WTC11 (cell line): ENCODE data around the gene CCDC77. TPM values are rescaled to one million over a fixed set of nuclear protein-coding genes. Genes with fewer than 3 reads are reported as not detected.

Source experiments
- ATAC-seq: fragments of 200-7000 bp; cut with Tn5 transposase; 2 replicates; pipeline ENCODE4 v1.10.0; 2021; ENCODE audit warnings: mild to moderate bottlenecking, moderate library complexity
- CTCF ChIA-PET: fragments of 300-600 bp; sonication (Branson Sonifier 250); formaldehyde crosslinking; loops from one replicate; lab custom pipeline; 2021; ENCODE audit warnings: antibody characterized with exemption; lab: Charles Lee
- POLR2A ChIA-PET: fragments of 350-600 bp; sonication (Branson Sonifier 250); formaldehyde crosslinking; loops from one replicate; lab custom pipeline; 2021; ENCODE audit warnings: antibody characterized with exemption; lab: Charles Lee
- DNase-seq: peaks from one replicate; pipeline ENCODE4 v3.0.0; 2021; ENCODE audit warnings: low spot score
- H3K27ac Mint-ChIP-seq: 2 replicates; pipeline ENCODE4 v1.8.0; 2021; ENCODE audit warnings: mixed read lengths
- H3K27me3 Mint-ChIP-seq: 2 replicates; pipeline ENCODE4 v1.8.0; 2021; ENCODE audit warnings: low read depth, mild to moderate bottlenecking, moderate library complexity, mixed read lengths
- H3K36me3 Mint-ChIP-seq: 2 replicates; pipeline ENCODE4 v1.8.0; 2021; ENCODE audit warnings: mixed read lengths
- H3K4me1 Mint-ChIP-seq: 2 replicates; pipeline ENCODE4 v1.8.0; 2022; ENCODE audit warnings: mixed read lengths
- H3K4me3 Mint-ChIP-seq: 2 replicates; pipeline ENCODE4 v1.8.0; 2021; ENCODE audit warnings: mild to moderate bottlenecking, moderate library complexity, mixed read lengths
- H3K9me3 Mint-ChIP-seq: 2 replicates; pipeline ENCODE4 v1.8.0; 2021; ENCODE audit warnings: mixed read lengths
- CREM ChIP-seq: sonication (generic); formaldehyde crosslinking; IDR thresholded peaks from 2 replicates; pipeline ENCODE4 v1.8.1; 2022; ENCODE audit warnings: mild to moderate bottlenecking, missing genetic modification reagents, moderate library complexity
- GABPB1 ChIP-seq: sonication (generic); formaldehyde crosslinking; IDR thresholded peaks from 2 replicates; pipeline ENCODE4 v1.8.1; 2023; ENCODE audit warnings: mild to moderate bottlenecking, missing genetic modification reagents
- JAZF1 ChIP-seq: fragments of 250-450 bp; sonication (Bioruptor Pico); IDR thresholded peaks from 2 replicates; pipeline ENCODE4 v1.9.0; 2021; ENCODE audit warnings: moderate library complexity, mild to moderate bottlenecking, inconsistent platforms
- SMAD4 ChIP-seq: sonication (generic); formaldehyde crosslinking; IDR thresholded peaks from 2 replicates; pipeline ENCODE4 v1.8.0; 2022; ENCODE audit warnings: mild to moderate bottlenecking, missing genetic modification reagents
- ZNF232 ChIP-seq: sonication (generic); formaldehyde crosslinking; IDR thresholded peaks from 2 replicates; pipeline ENCODE4 v1.8.0; 2022; ENCODE audit warnings: mild to moderate bottlenecking, missing genetic modification reagents
- ZNF317 ChIP-seq: sonication (generic); formaldehyde crosslinking; IDR thresholded peaks from 2 replicates; pipeline ENCODE4 v1.8.1; 2023; ENCODE audit warnings: low read depth, mild to moderate bottlenecking, moderate library complexity, missing genetic modification reagents, borderline replicate concordance
- total RNA-seq: library from RNA; stranded (reverse); gene quantifications from 3 replicates; pipeline ENCODE4 v1.2.3, GENCODE V29; 2021
- TF ChIP-seq, protein P1 (sequence below): sonication (generic); formaldehyde crosslinking; IDR thresholded peaks from 2 replicates; pipeline ENCODE4 v1.8.1; 2022; ENCODE audit warnings: low read depth, mild to moderate bottlenecking, moderate library complexity, missing genetic modification reagents, borderline replicate concordance
- TF ChIP-seq, protein P2 (sequence below): fragments of 200-600 bp; IDR thresholded peaks from 2 replicates; pipeline ENCODE4 v1.8.0; 2022; ENCODE audit warnings: antibody characterized with exemption
- TF ChIP-seq, protein P3 (sequence below): sonication (generic); formaldehyde crosslinking; IDR thresholded peaks from 2 replicates; pipeline ENCODE4 v1.8.1; 2023; ENCODE audit warnings: mild to moderate bottlenecking, missing genetic modification reagents
- TF ChIP-seq, protein P4 (sequence below): sonication (generic); formaldehyde crosslinking; IDR thresholded peaks from 2 replicates; pipeline ENCODE4 v1.8.0; 2023; ENCODE audit warnings: missing genetic modification reagents, mild to moderate bottlenecking, borderline replicate concordance

CCDC77 gene
- total RNA-seq, 1 experiment from 2014 or later = 24.2 TPM

DNA sequence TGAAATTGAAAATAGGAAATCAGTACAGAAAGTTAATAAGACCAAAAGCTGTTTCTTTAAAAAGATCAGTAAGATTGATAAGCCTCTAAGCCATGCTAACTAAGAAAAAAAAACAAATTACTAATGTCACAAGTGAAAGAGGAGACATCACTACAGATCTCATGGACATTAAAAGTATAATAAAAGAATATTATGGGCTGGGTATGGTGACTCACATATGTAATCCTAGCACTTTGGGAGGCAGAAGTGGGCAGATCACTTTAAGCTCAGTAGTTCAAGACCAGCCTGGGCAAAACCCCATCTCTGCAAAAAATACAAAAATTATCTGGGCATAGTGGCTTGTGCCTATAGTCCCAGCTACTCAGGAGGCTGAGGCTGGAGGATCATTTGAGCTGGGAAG is 88.8 kb downstream of the CCDC77 start:
- no peaks in the 10 kb centered on the region; the same call in 1 of the 2 replicates for H3K27me3 Mint-ChIP-seq
- no peak for DNase-seq
- no peak for ATAC-seq

More for the DNA sequence above, 88.8 kb downstream of the CCDC77 start:
- peaks cover 58% of the 10 kb centered on the region for H3K9me3 Mint-ChIP-seq
- no peak for TF ChIP-seq JAZF1 (CRISPR knock-in tag)
- TF ChIP-seq, protein P1, sequence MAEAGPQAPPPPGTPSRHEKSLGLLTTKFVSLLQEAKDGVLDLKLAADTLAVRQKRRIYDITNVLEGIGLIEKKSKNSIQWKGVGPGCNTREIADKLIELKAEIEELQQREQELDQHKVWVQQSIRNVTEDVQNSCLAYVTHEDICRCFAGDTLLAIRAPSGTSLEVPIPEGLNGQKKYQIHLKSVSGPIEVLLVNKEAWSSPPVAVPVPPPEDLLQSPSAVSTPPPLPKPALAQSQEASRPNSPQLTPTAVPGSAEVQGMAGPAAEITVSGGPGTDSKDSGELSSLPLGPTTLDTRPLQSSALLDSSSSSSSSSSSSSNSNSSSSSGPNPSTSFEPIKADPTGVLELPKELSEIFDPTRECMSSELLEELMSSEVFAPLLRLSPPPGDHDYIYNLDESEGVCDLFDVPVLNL (CRISPR knock-in tag) = no peak
- TF ChIP-seq GABPB1 (CRISPR knock-in tag) = no peak
- TF ChIP-seq CREM (CRISPR knock-in tag) = no peak
- TF ChIP-seq ZNF232 (CRISPR knock-in tag) = no peak
- TF ChIP-seq, protein P2, sequence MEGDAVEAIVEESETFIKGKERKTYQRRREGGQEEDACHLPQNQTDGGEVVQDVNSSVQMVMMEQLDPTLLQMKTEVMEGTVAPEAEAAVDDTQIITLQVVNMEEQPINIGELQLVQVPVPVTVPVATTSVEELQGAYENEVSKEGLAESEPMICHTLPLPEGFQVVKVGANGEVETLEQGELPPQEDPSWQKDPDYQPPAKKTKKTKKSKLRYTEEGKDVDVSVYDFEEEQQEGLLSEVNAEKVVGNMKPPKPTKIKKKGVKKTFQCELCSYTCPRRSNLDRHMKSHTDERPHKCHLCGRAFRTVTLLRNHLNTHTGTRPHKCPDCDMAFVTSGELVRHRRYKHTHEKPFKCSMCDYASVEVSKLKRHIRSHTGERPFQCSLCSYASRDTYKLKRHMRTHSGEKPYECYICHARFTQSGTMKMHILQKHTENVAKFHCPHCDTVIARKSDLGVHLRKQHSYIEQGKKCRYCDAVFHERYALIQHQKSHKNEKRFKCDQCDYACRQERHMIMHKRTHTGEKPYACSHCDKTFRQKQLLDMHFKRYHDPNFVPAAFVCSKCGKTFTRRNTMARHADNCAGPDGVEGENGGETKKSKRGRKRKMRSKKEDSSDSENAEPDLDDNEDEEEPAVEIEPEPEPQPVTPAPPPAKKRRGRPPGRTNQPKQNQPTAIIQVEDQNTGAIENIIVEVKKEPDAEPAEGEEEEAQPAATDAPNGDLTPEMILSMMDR = no peak
- TF ChIP-seq, protein P3, sequence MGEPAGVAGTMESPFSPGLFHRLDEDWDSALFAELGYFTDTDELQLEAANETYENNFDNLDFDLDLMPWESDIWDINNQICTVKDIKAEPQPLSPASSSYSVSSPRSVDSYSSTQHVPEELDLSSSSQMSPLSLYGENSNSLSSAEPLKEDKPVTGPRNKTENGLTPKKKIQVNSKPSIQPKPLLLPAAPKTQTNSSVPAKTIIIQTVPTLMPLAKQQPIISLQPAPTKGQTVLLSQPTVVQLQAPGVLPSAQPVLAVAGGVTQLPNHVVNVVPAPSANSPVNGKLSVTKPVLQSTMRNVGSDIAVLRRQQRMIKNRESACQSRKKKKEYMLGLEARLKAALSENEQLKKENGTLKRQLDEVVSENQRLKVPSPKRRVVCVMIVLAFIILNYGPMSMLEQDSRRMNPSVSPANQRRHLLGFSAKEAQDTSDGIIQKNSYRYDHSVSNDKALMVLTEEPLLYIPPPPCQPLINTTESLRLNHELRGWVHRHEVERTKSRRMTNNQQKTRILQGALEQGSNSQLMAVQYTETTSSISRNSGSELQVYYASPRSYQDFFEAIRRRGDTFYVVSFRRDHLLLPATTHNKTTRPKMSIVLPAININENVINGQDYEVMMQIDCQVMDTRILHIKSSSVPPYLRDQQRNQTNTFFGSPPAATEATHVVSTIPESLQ (CRISPR knock-in tag) = no peak
- TF ChIP-seq SMAD4 = no peak
- TF ChIP-seq ZNF317 (CRISPR knock-in tag) = no peak
- TF ChIP-seq, protein P4, sequence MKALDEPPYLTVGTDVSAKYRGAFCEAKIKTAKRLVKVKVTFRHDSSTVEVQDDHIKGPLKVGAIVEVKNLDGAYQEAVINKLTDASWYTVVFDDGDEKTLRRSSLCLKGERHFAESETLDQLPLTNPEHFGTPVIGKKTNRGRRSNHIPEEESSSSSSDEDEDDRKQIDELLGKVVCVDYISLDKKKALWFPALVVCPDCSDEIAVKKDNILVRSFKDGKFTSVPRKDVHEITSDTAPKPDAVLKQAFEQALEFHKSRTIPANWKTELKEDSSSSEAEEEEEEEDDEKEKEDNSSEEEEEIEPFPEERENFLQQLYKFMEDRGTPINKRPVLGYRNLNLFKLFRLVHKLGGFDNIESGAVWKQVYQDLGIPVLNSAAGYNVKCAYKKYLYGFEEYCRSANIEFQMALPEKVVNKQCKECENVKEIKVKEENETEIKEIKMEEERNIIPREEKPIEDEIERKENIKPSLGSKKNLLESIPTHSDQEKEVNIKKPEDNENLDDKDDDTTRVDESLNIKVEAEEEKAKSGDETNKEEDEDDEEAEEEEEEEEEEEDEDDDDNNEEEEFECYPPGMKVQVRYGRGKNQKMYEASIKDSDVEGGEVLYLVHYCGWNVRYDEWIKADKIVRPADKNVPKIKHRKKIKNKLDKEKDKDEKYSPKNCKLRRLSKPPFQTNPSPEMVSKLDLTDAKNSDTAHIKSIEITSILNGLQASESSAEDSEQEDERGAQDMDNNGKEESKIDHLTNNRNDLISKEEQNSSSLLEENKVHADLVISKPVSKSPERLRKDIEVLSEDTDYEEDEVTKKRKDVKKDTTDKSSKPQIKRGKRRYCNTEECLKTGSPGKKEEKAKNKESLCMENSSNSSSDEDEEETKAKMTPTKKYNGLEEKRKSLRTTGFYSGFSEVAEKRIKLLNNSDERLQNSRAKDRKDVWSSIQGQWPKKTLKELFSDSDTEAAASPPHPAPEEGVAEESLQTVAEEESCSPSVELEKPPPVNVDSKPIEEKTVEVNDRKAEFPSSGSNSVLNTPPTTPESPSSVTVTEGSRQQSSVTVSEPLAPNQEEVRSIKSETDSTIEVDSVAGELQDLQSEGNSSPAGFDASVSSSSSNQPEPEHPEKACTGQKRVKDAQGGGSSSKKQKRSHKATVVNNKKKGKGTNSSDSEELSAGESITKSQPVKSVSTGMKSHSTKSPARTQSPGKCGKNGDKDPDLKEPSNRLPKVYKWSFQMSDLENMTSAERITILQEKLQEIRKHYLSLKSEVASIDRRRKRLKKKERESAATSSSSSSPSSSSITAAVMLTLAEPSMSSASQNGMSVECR (CRISPR knock-in tag) = no peak
- CTCF ChIA-PET = no interaction called here
- H3K27ac Mint-ChIP-seq = no peak overlapping the region
- H3K4me3 Mint-ChIP-seq = no peak overlapping the region
- H3K36me3 Mint-ChIP-seq = peaks cover 40% of the 10 kb centered on the region
- peaks cover 6% of the 10 kb centered on the region for H3K4me1 Mint-ChIP-seq
- POLR2A ChIA-PET = no interaction called here

Other genes starting within 250 kb of the CCDC77 start
- gene SLC6A12, start 187.5 kb upstream of the CCDC77 start, total RNA-seq = 0.39 to 0.79 TPM (median 0.76 TPM) in 3 replicates
- gene SLC6A13, start 138.8 kb upstream of the CCDC77 start, total RNA-seq = 0.21 to 0.55 TPM (median 0.37 TPM) in 3 replicates
- 49.2 to 57.6 TPM (median 52.0 TPM) in 3 replicates for gene KDM5A, start 12.3 kb upstream of the CCDC77 start, total RNA-seq
- gene B4GALNT3, start 58.3 kb downstream of the CCDC77 start, total RNA-seq = 19.0 to 22.0 TPM (median 20.9 TPM) in 3 replicates